Endodermal cell (in vitro differentiated cells): Measurements from ENCODE around the gene ZNF462. TPM values are rescaled to one million over a fixed set of nuclear protein-coding genes. Genes with fewer than 3 reads are reported as not detected.
"Not testable (repeated sequence)": the region's sequence is repeated elsewhere in the genome, so short reads cannot be mapped to it uniquely, and the experiment has no call there.

Source experiments
- DNase-seq: peaks from one replicate; pipeline ENCODE4 v3.0.0-alpha.2; 2017
- H3K27ac ChIP-seq: 2 replicates; pipeline ENCODE4 v1.5.1; 2013; ENCODE audit warnings: mild to moderate bottlenecking, low read depth, low read length, moderate library complexity
- H3K27me3 ChIP-seq: 2 replicates; pipeline ENCODE4 v1.6.1; 2013; ENCODE audit warnings: mild to moderate bottlenecking, low read length, moderate library complexity; ENCODE audit not compliant: insufficient read depth, control insufficient read depth, poor library complexity, severe bottlenecking
- H3K36me3 ChIP-seq: 2 replicates; pipeline ENCODE4 v1.7.0; 2013; ENCODE audit warnings: mild to moderate bottlenecking, low read length, moderate library complexity; ENCODE audit not compliant: control insufficient read depth, insufficient read depth
- H3K4me1 ChIP-seq: one replicate; pipeline ENCODE4 v1.7.0; 2013; ENCODE audit warnings: low read length; ENCODE audit not compliant: control insufficient read depth, insufficient read depth
- H3K4me3 ChIP-seq: 2 replicates; pipeline ENCODE4 v1.5.1; 2013; ENCODE audit warnings: mild to moderate bottlenecking, low read length, moderate library complexity
- H3K9ac ChIP-seq: 2 replicates; pipeline ENCODE4 v1.6.1; 2013; ENCODE audit warnings: mild to moderate bottlenecking, low read length, moderate library complexity; ENCODE audit not compliant: poor library complexity, severe bottlenecking; ENCODE audit errors: extremely low read depth
- H3K9me3 ChIP-seq: 2 replicates; pipeline ENCODE4 v1.6.1; 2013; ENCODE audit warnings: mild to moderate bottlenecking, low read length, moderate library complexity; ENCODE audit not compliant: control insufficient read depth
- H3K27ac Mint-ChIP-seq: 2 replicates; pipeline ENCODE4 v1.8.0; 2020; ENCODE audit warnings: mixed read lengths
- H3K27me3 Mint-ChIP-seq: 2 replicates; pipeline ENCODE4 v1.8.0; 2021; ENCODE audit warnings: mild to moderate bottlenecking, mixed read lengths; ENCODE audit not compliant: insufficient read depth
- H3K36me3 Mint-ChIP-seq: 2 replicates; pipeline ENCODE4 v1.8.0; 2020; ENCODE audit warnings: low read depth, mixed read lengths
- H3K4me1 Mint-ChIP-seq: 2 replicates; pipeline ENCODE4 v1.8.0; 2020; ENCODE audit warnings: mixed read lengths
- H3K4me3 Mint-ChIP-seq: 2 replicates; pipeline ENCODE4 v1.8.0; 2020; ENCODE audit warnings: mild to moderate bottlenecking, moderate library complexity, mixed read lengths
- H3K9me3 Mint-ChIP-seq: 2 replicates; pipeline ENCODE4 v1.8.0; 2020; ENCODE audit warnings: mild to moderate bottlenecking, mixed read lengths
- CTCF ChIP-seq: fragments of 200-600 bp; sonication (generic); conservative IDR thresholded peaks from 2 replicates; pipeline ENCODE4 v1.5.0; 2021; ENCODE audit warnings: antibody characterized with exemption, mild to moderate bottlenecking
- WGBS, 2 experiments: methylation state at CpG; one replicate each; pipeline versions ENCODE4 v1.1.5 to v1.1.7; 2013; ENCODE audit warnings: missing lambda C conversion rate in 2 of 2, mixed read lengths in 1 of 2; ENCODE audit not compliant: insufficient coverage in 1 of 2, insufficient read length in 1 of 2; 5-methylcytosine and 5-hydroxymethylcytosine counted together
- total RNA-seq, 2 donors: library from RNA; stranded (reverse); fragmentation: NEBNext Ultra II Directional in 1 of 2; extraction: Animal tissue kit (Norgen Biotek cat#: 25700) in 1 of 2; gene quantifications; 2 replicates in 1 of 2; 3 replicates in 1 of 2; pipeline ENCODE4 v1.2.1, GENCODE V29; 2021

The ZNF462 gene
- total RNA-seq, 2 donors from 2014 or later: 68.2 to 88.4 TPM

GRCh38 chr9:106846857-106847256 lies 16.1 kb upstream of the ZNF462 start:
- H3K9me3 Mint-ChIP-seq: no peaks in the 10 kb centered on the region

GRCh38 chr9:106851640-106852039 lies 11.3 kb upstream of the ZNF462 start:
- H3K27ac ChIP-seq, H3K27me3 ChIP-seq, H3K4me3 ChIP-seq, H3K4me3 Mint-ChIP-seq, H3K9me3 Mint-ChIP-seq, H3K36me3 ChIP-seq, DNase-seq, H3K27ac Mint-ChIP-seq, H3K4me1 ChIP-seq, H3K27me3 Mint-ChIP-seq, H3K9me3 ChIP-seq, H3K9ac ChIP-seq, H3K4me1 Mint-ChIP-seq, H3K36me3 Mint-ChIP-seq: not testable (repeated sequence)
- 96 to 100% methylated on average over 3 to 8 of the region's 8 CpGs for WGBS, 2 experiments

More at GRCh38 chr9:106846857-106847256, 16.1 kb upstream of the ZNF462 start:
- Histone ChIP-seq H3K4me3 (no peak overlapping the region), H3K4me1 (no peaks in the 10 kb centered on the region), H3K36me3 (no peaks in the 10 kb centered on the region), H3K9me3 (no peaks in the 10 kb centered on the region), H3K9ac (no peak overlapping the region), H3K27me3 (no peaks in the 10 kb centered on the region), H3K27ac (no peak overlapping the region)
- Mint-ChIP-seq H3K36me3 (no peaks in the 10 kb centered on the region), H3K4me3 (no peak overlapping the region), H3K27me3 (no peaks in the 10 kb centered on the region), H3K4me1 (no peaks in the 10 kb centered on the region), H3K27ac (no peak overlapping the region)
- 95% methylated on average over 2 of the region's 2 CpGs; no CpG with 5 or more reads in 1 of the 2 experiments for WGBS, 2 experiments
- DNase-seq: no peak
- TF ChIP-seq CTCF: no peak

- Mint-ChIP-seq H3K27ac (no peak overlapping the region), H3K4me3 (no peak overlapping the region), H3K36me3 (no peaks in the 10 kb centered on the region), H3K27me3 (peaks cover 29% of the 10 kb centered on the region), H3K9me3 (no peaks in the 10 kb centered on the region), H3K4me1 (peaks cover 10% of the 10 kb centered on the region)
- H3K36me3 ChIP-seq: no peaks in the 10 kb centered on the region
- DNase-seq: no peak
- 93% methylated on average over 2 of the region's 3 CpGs; no CpG with 5 or more reads in 1 of the 2 experiments for WGBS, 2 experiments
- H3K27ac ChIP-seq: no peak overlapping the region
- H3K4me1 ChIP-seq: no peaks in the 10 kb centered on the region
- no peak overlapping the region for H3K4me3 ChIP-seq
- no peaks in the 10 kb centered on the region for H3K9me3 ChIP-seq
- no peak for TF ChIP-seq CTCF
- H3K27me3 ChIP-seq: peaks cover 23% of the 10 kb centered on the region
- H3K9ac ChIP-seq: no peak overlapping the region
Observed at GRCh38 chr9:106857811-106858470, 5.0 kb upstream of the ZNF462 start.
